Measurements from ENCODE around the gene NOC3L.
A peak's percentile ranks its signal among the peaks of the same experiment; 100 is the strongest.
"Not testable (repeated sequence)": the region's sequence is repeated elsewhere in the genome, so short reads cannot be mapped to it uniquely, and the experiment has no call there.

Gene NOC3L

GRCh38 chr10:94361171-94361794 lies 1.5 kb downstream of the NOC3L start:
- TF ChIP-seq, protein P1, sequence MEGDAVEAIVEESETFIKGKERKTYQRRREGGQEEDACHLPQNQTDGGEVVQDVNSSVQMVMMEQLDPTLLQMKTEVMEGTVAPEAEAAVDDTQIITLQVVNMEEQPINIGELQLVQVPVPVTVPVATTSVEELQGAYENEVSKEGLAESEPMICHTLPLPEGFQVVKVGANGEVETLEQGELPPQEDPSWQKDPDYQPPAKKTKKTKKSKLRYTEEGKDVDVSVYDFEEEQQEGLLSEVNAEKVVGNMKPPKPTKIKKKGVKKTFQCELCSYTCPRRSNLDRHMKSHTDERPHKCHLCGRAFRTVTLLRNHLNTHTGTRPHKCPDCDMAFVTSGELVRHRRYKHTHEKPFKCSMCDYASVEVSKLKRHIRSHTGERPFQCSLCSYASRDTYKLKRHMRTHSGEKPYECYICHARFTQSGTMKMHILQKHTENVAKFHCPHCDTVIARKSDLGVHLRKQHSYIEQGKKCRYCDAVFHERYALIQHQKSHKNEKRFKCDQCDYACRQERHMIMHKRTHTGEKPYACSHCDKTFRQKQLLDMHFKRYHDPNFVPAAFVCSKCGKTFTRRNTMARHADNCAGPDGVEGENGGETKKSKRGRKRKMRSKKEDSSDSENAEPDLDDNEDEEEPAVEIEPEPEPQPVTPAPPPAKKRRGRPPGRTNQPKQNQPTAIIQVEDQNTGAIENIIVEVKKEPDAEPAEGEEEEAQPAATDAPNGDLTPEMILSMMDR (conservative IDR thresholded peaks at IDR 0.05; ENCODE audit: control insufficient read depth, insufficient read depth, low read depth, low read length) = no peak
- peak; percentile 30 for DNase-seq (ENCODE audit: low read depth)
- peak overlapping the region; percentile 96 for H3K4me3 ChIP-seq (ENCODE audit: control insufficient read depth, low read depth, low read length)

GRCh38 chr10:94358480-94358879 lies 4.3 kb downstream of the NOC3L start:
- DNase-seq (ENCODE audit: low read depth) = peak; percentile 92
- peak overlapping the region; percentile 8 for H3K4me3 ChIP-seq (ENCODE audit: control insufficient read depth, low read depth, low read length)

GRCh38 chr10:94357193-94357592 lies 5.5 kb downstream of the NOC3L start:
- no peak for DNase-seq (ENCODE audit: low read depth)
- TF ChIP-seq, protein P1 (conservative IDR thresholded peaks at IDR 0.05; ENCODE audit: control insufficient read depth, insufficient read depth, low read depth, low read length) = no peak
- no peak overlapping the region for H3K4me3 ChIP-seq (ENCODE audit: control insufficient read depth, low read depth, low read length)

More at GRCh38 chr10:94358480-94358879, 4.3 kb downstream of the NOC3L start:
- TF ChIP-seq, protein P1 (conservative IDR thresholded peaks at IDR 0.05; ENCODE audit: control insufficient read depth, insufficient read depth, low read depth, low read length) = no peak

- TF ChIP-seq, protein P1 (conservative IDR thresholded peaks at IDR 0.05; ENCODE audit: control insufficient read depth, insufficient read depth, low read depth, low read length) = no peak
- no peak overlapping the region for H3K4me3 ChIP-seq (ENCODE audit: control insufficient read depth, low read depth, low read length)
- no peak for DNase-seq (ENCODE audit: low read depth)
Measured at GRCh38 chr10:94355841-94356240, 6.9 kb downstream of the NOC3L start.

DNA sequence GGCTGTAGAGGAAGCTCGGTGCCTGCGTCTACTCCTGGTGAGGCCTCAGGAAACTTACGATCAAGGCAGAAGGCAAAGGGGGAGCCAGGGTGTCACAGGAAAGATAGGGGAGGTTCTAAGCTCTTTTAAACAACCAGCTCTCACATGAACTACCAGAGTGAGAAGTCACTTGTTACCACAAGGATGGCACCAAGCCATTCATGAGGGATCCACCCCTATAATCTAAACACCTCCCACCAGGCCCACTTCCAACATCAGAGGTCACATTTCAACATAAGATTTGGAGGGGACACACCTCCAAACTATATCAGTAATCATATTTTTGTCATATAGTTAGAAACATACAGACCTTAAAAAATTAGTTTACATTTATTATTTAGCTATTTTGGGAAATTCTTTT lies 9.4 kb downstream of the NOC3L start:
- TF ChIP-seq, protein P1 (conservative IDR thresholded peaks at IDR 0.05; ENCODE audit: control insufficient read depth, insufficient read depth, low read depth, low read length) = no peak
- no peak overlapping the region for H3K4me3 ChIP-seq (ENCODE audit: control insufficient read depth, low read depth, low read length)
- DNase-seq (ENCODE audit: low read depth) = peak; percentile 28

GRCh38 chr10:94351089-94351488 lies 11.7 kb downstream of the NOC3L start:
- DNase-seq (ENCODE audit: low read depth) = no peak
- H3K4me3 ChIP-seq (ENCODE audit: control insufficient read depth, low read depth, low read length) = no peak overlapping the region
- TF ChIP-seq, protein P1 (conservative IDR thresholded peaks at IDR 0.05; ENCODE audit: control insufficient read depth, insufficient read depth, low read depth, low read length) = no peak

- not testable (repeated sequence) for DNase-seq (ENCODE audit: low read depth); H3K4me3 ChIP-seq (ENCODE audit: control insufficient read depth, low read depth, low read length)
Measured at GRCh38 chr10:94350500-94350899, 12.2 kb downstream of the NOC3L start.
